ENCODE data around the gene SHISA6.
A peak's percentile ranks its signal among the peaks of the same experiment; 100 is the strongest.

The SHISA6 gene

DNA sequence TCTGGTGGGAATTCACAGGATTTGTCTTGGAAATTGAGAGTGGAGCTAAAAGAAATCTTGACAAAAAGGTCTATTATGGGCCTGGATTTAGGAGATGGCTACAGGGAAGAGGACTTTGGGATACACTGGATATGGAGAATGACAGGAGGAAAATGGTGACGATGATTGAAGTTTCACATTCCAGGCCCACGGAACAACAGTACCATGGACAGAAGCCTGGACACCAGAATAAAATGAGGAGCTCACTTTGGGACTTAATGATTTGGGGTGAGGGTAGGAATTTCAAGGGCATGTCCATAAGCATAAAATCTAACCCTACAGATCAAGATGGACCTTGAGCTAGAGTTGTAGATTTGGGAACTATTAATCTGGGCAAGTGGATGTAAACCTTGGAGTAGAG lies 309.4 kb downstream of the SHISA6 start:
- DNase-seq: no peak

DNA sequence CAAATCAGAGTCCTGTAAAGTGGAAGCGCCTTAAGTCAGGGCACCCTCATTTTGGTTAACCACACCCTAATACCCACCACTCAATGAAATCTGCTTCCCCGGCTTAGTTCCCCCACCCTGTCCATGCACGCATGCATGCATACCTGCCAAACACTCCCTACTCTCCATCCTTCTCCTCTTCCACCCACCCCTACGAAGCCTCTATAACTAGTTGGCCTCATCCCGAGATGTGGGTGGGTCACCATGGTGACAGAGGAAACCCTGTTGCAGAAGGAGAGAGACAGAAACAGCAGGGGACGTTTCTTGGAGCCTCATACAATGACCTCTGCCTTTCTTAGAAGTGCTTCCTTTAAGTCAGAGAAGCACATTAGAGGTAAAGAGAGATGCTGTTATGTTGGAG lies 310.4 kb downstream of the SHISA6 start:
- DNase-seq: no peak

DNA sequence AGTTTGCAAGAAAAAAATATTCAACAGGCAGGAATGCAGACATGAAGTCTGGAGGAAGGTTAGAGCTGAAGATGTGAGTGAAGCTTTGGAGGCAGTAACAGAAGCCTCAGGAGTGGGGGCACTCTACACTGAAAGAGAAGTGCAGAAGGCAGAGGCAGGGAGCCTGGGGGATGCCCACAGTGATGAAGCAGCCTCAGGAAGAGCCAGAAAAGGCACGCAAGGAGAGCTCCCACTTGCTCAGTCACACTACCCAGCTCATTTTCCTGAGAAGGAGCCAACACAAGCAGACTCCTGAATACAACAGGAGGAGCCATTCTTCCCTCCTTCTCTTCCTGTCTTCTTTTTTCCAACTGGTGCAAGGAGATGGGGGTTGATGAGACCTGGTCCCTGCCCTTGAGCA lies 312.1 kb downstream of the SHISA6 start:
- DNase-seq: no peak

DNA sequence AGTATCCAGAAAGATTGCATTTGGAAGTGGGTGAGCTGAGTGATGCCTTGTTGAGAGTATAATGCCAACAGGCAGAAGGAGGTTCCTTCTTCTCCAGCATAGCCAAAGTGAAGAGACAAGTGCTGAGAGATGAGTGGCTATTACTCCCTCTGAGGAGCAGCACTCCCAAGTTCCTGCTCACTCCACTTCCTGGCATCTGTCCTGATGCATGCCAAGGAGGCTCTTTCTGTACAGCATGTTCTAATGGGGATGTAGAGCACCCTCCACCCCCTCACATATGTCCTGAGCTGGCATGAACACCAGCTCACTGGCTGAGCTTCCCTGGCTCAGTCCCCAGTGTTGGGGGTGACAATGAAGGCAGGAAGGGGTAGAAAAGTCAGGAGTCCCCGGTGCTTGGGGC lies 313.0 kb downstream of the SHISA6 start:
- DNase-seq: no peak

DNA sequence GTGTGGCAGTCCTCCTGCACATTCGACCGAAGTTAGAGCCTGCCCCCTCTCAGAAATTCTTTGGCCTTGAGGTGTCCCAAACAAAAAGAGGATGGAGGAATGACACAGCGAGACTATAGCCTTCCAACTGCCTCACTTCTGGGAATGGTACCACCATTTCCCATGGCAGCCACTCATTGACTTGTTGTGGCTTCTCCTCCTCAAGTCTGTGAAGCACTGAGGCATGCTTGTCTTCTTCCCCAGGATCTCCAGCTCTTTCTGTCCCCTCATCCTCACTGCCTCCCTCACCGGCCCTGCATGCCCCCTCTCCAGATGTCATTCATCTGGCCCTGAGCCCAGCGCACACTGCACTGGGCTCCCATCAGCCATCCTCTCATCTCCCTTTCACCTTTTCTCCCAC lies 313.5 kb downstream of the SHISA6 start:
- DNase-seq: no peak

DNA sequence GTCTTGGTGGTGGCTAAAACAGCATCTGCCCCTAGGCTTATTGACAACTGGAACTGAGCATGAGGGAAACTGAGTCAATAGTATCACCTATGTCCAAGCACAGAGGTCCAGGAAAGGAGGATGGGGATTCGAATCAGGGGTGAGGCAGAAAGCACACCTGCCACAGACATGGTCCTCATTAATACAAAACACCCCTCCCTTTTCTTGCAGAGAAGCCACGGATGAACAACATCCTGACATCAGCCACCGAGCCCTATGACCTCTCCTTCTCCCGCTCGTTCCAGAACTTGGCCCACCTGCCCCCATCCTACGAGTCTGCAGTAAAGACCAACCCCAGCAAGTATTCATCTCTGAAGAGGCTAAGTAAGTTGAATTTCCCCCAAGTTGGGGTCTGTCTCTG lies 314.5 kb downstream of the SHISA6 start:
- DNase-seq: no peak

DNA sequence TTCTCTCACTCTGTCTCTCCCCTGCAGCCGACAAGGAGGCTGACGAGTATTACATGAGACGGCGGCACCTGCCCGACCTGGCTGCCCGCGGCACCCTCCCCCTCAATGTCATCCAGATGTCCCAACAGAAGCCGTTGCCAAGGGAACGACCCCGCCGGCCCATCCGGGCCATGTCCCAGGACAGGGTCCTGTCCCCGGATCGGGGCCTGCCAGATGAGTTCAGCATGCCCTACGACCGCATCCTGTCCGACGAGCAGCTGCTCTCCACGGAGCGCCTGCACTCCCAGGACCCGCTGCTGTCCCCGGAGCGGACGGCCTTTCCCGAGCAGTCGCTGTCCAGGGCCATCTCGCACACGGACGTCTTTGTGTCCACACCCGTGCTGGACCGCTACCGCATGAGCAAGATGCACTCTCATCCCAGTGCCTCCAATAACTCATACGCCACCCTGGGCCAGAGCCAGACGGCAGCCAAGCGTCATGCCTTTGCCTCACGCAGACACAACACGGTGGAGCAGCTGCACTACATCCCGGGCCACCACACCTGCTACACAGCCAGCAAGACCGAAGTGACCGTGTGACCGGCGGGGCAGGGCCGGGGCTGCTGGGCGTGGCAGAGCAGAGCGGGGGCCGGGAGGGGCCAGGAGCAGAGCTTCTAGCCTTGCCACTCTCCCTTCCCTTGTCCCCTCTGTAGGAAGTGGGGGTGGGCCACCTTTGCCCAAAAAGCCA lies 316.9 kb downstream of the SHISA6 start:
- DNase-seq: no peak

DNA sequence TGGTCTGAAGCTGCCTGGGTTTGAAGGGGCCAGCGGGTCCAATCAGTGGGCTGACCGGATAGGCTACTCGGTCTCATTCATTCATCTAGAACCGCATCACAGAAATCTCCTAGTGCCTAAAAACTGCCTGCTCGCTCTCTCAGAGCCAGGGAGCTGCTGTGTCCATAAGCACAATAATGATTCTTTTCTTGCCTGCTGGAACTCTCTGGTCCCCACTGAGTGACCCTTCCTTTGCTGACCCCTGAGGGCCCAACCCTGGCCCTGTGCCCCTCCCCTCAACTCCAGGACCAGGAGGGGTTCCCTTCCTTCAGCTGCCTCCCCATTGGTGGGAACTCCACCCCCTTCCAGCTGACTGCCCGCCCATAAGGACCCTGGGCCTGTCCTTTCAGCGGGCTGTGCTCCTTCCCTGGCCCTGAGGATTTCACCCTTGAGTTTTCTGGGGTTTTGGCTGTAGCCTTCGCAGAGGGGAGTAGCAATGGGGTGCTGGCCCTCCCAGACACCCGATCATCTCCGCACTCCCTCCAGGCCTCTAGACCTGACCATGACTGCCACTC lies 317.7 kb downstream of the SHISA6 start:
- no peak for DNase-seq

DNA sequence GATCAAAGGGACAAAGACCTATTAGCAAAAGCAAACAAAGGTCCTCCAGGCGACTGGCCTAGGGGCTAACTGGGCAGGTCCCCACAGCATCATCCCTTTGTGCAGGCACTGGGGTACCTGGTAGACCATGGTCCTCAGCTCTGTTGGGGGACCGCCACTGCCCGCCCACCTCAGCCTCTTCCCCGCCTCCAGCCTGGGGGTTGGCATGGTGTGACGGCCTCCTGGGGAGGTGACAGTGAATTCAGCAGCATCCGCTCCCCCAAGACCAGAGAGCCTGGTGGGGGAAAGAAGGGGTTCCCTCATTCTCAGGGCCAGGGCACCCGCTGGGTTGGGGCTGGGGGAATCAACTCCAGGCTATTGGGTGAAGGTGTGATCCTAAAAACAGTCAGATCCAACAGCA lies 318.6 kb downstream of the SHISA6 start:
- DNase-seq: no peak

DNA sequence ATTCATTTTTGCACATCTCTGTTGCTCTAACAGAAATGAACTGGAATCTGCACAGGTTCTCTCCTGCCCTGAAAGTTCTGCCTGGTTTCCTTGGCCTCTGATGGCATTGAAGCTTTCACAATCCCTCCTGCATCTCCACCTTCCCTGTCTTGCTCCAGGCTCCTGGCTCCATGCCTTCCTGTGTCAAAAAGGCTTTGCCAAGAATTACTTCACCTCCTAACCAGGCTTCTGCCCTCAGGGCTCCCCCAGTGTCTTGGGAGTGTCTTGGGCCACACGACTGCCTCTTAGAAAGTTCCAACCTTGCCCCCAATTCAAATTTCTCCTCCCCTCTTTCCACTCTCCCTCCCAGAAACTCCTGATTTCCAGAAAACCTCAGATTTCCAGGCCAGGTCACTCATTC lies 320.3 kb downstream of the SHISA6 start:
- no peak for DNase-seq

DNA sequence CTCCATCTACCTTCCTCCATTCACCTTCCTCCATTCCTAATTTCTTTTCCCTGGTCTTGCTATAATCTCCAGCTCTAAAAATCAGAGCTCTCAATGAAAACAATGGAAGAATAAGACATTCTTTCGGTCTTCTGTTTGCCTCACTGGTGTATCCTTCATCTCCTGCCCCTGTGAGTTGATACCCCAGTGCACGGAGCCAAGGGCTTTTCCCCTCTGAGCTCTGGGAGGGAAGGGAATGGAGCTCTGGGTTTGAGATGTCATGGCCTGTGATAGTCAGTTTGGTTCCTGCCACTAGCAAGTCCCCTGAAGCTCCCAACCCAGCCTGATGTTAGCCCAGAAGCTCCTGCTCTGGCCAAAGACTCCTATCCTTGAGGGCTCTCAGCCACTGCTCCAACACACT lies 320.7 kb downstream of the SHISA6 start:
- no peak for DNase-seq

DNA sequence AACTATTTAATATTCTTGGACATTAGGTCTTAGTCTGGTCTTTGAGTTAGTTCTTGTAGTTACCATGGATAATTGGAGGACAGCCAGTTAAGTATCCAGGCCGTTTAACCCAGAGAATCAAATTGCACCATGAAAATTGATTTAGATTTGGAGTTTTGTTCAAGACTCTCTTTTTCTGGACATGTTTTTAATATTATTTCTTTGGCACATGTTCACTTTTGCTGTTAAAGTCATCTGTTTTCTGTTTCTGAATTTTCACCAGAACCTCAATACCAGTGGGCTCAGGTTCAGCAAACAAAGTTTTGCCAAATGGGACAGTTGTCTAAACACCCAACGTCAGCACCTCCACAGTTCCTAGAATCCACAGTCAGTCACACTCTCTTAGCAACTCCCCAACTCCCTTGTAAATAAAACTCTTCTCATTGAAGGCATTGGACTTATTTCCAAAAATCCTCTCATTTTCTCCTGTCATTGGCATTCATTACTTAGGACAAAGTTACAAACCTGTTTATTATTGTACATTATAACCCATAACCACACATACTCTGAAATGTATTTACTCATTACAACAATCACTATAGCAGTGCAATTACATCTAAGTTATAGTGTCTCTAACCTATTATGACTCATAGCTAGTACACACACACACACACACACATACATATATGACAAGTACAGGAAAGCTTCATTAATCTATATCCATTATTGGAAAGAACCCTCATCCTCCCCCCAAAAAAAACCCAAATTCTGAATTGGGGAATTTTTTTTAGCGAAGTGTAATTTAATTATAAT lies 323.8 kb downstream of the SHISA6 start:
- no peak for DNase-seq

DNA sequence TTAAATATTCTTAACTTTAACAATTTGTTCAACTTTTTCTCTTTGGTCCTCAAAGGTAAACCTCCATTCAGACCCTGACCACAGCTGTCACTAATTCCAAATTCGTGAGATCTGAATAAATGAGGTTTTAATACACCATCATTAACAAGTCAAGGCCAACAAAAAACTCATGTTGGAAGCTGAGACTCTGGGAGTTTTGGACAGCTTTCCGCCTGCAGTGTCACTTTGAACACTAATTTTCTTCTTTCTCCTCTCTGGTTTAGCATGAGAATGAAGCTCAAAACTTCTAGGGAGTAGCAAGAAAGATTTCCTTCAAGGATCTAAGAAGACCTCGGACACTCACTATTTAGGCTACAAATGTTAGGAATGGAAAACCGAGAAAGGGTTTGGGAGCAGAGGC lies 324.6 kb downstream of the SHISA6 start:
- no peak for DNase-seq

DNA sequence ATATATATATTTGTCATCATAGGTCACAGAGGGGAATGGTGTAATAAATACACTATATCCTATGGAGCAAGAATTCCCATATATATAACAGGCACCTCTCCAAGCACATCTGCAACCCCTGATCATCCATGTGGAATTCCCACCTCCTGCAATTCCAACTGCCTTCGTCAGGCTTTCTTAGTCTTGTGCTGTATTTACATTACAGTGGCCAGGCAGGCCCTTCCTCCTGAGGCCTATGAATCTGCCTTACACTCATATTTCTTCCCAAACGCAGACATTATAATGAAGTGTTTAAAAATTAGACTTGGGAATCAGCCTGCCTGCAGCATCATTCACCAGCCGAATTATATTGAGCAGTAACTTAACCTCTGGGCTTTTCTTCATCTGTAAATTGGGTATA lies 338.0 kb downstream of the SHISA6 start:
- DNase-seq: no peak

DNA sequence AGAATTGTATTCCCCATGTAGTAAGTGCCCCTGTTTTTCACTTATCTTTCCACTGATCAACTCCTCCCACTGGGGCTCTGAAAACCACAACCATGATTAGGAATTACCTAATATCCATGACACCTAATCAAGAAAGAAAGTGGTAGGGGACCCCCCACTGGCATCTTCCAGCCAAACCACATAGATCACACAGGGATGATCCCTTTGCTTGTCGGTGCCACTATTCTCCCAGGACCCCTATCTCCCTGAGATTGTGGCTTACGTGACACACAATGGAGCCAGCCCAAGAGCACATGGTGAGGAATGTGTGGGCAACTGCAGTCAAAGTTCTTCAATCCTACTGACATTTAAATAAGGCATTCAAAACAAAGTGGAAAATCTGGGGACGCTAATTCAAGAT lies 339.7 kb downstream of the SHISA6 start:
- DNase-seq: no peak

DNA sequence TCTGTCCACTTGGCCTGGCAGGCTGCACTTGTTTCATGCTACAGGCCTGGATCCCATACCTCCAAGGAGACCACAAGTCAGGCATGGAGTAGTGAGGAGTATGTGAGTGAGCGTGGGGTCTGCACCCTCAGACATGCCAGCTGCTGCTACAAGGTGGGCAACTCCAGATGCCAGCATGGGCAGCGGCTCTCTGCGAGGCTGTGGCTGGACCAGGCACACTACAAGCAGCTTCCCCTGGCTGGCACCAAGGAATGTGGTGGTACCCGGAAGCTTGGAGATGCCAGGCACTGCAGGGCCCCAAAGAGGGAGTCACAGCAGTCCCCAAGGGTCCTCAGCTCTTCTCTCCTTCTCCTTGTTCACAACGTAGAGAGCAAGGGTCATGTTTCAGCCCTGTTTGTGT lies 341.2 kb downstream of the SHISA6 start:
- no peak for DNase-seq

DNA sequence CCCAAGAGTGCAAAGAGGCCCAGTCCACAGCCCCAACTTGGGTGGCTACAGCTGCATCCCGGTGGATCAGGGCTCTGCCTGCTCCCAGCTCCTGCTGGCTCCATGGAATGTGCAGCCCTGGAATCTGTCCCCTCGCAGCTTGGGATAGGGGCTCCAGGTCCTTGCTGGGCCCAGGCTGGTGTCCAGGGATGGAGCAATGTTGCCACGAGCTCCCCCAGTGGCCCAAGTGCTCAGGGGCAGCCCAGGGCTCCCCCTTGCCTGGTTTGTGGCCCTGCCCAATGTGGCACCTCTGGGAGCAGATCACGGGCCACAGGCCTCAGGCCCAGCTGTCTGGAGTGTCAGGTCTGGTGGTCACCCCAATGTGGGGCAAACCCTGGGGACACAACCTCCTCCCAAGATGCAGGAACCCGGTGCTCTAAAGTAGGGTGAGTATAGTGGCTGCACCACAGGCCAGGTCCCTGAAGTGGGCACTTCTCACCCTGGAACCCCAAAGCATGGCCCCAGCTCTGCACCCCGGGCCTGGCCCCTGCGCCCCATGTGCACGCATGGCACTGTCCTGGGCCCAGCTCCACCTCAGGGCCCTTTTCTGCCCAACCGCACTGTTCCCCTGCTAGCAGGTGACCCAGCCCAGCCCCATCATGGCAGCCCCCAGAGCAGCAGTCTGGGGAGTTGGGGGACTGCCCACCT lies 342.4 kb downstream of the SHISA6 start:
- DNase-seq: no peak

DNA sequence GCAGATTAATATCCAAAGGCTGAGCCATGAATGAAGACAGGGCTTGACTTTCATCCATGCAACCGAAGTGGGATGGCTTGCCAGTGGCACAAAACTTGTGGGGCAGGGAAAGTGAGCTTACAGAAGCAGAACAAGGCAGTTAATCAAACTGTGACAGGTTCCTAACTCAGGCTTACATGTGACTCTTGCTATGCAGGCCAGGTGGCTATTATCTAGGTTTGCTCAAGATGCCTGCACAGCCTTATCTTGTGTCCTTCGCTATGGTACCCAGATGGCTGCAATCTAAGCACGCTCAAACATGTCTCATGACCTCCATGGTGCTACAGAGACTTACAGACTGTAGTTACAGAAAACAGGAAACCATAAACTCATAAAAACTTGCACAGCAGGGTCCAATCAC lies 348.7 kb downstream of the SHISA6 start:
- no peak for DNase-seq

DNA sequence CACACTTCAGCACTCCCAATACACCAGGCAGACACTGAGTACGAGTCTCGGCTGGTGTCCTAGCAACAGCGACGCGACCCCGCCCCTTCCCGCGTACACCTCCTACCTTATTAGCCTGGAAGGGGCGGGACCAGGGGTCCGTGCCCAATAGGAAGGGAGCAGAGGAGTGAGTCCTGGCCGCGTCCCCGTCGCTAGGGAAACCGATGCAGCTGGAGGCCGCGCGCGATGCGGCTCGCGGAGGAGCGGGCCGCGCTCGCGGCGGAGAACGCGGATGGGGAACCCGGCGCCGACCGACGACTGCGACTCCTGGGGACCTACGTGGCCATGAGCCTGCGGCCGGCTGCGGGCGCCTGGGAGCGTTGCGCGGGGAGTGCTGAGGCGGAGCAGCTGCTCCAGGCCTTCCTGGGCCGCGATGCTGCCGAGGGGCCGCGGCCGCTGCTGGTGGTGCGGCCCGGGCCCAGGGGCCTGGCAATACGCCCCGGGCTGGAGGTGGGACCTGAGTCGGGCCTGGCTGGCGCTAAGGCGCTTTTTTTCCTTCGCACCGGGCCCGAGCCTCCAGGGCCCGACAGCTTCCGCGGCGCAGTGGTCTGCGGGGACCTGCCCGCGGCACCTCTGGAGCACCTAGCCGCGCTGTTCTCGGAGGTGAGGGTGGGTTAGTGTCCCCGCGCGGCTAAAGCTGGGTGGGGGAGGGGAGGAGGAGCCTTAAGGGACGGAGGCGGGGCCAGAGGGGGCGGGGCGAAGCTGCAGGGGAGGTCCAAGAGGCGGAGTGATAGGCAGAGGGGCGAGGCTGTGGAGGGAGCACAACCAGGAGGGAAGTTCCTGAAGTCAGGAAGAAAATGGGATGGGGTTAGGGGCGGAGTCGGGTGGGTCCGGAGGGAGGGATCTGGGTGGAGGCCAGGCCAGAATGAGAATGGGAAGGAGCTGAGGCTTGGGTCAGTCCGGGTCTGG lies 357.5 kb downstream of the SHISA6 start, which contains the start of gene DNAH9:
Gene DNAH9, plus strand, starts transcription at position 197 of the 948 bp plus-strand sequence. Its CDS starts 29 bp downstream, at position 226.
- DNase-seq: peak; percentile 73

DNA sequence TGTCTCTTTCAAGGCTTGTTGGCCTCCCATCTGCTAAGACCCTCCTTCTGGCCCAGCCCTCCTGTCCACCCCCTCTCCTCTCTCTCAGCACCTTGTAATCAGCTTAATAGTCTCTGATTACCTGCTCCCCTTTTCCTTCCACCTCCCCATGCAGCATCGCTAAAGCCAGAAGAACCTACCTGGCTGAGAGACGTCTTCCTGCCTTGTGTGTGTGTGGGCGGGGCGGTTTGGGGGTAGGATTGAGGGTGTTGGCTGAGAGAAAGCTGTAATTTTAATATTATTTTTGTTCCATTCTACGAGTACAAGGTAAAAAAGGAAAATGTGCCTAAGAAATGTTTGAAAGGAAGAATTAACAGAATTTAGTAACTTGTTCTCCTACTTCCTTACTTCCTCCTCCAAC lies 360.6 kb downstream of the SHISA6 start:
- no peak for DNase-seq

DNA sequence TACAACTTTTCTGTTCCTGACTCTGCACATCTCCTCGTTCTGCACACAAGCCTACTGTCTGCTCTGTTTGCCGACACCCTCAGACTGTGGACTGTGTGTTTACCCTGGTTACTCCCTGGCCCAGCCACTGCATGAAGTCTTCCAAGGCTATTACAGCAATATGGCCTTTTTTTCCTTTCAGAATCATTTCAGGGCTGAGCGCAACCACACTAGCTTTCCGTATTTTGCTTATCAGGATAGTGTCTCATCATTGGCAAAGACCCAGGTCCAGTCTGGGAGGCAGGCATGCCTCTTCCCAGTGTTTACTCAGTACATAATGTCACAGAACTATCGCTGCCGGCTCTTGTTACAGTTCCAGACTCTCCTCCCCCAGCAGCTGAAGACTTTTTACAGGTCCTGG lies 367.4 kb downstream of the SHISA6 start:
- no peak for DNase-seq

DNA sequence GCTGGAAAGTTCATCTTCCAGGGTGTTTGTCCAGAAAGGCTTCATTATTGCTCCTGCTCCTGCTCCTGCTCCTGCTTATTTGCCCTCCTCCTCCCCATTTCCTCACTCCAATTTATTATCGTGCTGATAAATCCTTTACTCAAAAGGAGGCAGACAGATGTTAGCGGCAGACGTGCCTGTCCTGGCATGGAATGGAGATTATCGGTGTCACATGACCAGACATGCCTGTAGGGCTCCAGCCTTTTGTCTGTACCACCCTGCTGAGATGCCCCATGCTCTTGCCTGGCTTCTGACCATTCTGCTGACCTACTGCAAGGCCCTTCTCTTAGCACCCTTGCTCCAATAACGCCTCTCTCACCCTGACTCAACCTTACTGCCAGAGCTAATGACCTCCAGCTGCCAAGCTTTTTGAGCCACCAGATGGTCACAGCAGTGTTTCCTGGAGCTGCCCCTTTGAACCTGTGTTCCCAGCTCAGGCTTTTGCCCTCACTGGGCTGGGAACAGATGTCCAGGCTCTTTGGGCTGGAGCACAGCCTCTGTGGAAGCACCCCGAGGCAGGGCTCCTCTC lies 370.1 kb downstream of the SHISA6 start:
- no peak for DNase-seq
